KG1 (cell line): ENCODE results near the gene CCT2.
"Not testable (repeated sequence)": the region's sequence is repeated elsewhere in the genome, so short reads cannot be mapped to it uniquely, and the experiment has no call there.

ENCODE experiments used
- DNase-seq: peaks from one replicate; lab custom pipeline; 2025; lab: John Stamatoyannopoulos, UW

Gene CCT2

DNA sequence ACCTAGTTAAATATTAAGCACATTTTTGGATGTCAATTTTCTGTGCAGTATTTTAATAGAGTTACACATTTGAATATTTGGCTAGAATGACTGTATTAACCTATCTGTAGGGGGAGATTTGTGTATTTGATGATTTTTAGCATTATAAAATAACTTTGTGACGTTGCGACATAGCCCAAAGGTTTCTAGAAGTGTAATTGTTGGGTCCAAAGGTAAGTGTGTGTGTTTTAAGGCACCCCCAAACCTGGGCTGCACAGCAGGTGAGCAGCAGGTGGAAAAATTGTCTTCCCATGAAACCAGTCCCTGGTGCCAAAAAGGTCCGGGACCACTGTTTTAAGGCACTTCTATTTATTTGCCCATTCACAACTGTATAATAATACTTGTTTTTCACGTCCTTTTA, 3.3 kb downstream of the CCT2 start:
- no peak for DNase-seq

DNA sequence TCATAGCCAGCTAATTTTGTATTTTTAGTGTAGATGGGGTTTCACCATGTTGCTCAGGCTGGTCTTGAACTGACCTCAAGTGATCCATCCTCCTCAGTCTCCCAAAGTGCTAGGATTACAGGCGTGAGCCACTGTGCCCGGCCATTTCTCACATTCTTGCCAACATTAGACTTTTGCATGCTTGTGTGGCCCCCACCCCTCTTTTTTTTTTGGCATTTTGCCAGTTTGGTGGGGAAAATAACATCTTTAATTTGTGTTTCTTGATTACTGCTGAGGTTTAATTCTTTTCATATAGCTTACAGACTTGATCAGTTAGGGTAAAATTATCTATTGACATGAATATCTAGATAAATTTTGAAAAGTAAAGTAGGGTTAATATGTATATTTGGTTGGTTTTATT, 3.8 kb downstream of the CCT2 start:
- DNase-seq: no peak

DNA sequence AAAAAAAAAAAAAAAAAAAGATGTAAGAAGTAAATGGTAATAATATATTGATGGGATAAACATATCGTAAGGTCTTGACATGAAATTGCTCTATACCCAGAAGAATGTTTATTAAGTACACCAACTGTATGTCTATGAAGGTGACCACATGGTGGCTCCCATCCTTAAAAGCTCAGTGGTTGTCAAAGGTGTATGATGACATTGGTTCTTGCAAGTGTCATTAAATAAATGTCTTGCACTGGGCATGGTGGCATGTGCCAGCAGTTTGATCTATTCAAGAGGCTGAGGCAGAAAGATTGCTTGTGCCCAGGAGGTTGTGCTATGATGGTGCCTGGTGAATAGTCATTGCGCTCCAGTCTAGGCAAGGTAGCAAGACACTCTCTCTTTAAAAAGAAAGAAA, 10.4 kb downstream of the CCT2 start:
- DNase-seq: no peak

DNA sequence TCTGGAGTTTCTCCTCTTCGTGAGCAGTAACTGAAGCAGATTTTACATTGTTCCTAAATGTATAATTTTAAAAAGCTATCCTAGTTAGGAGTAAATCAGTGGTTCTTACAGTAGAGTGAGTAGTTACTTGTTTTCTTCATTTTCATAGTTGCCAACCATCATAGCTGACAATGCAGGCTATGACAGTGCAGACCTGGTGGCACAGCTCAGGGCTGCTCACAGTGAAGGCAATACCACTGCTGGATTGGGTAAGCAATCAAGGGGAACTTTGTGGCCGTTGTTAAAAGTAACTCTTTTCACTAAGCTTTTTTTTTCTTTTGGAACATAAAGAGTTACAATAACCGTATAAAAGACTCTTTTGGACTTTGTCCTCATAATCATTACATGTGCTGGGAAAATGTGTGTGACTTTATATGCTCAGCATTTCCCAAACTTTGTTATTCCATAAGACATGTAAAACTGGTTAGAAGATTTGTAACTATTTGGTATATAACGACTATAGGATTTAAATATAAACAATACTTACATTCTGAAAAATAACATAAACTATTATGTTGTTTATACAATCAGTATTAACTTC, 13.0 kb downstream of the CCT2 start:
- no peak for DNase-seq

DNA sequence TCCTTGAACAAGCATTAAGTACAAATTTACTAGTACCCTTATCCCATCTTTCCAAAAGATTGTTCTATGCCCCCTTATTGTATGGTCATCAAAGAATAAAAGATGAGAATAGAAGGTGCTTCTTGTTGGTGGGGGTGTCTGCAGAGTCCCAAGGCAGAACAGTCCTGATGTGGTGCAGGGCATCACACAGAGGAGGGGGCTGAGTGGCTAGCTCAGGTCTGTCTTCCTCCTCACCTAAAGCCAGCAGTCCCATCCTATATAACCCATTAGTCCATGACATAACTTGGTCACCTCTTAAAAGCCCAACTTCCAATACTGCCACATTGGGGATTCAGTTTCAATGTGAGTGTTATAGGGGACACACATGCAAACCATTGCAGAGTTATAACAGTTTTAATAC, 15.5 kb downstream of the CCT2 start:
- DNase-seq: no peak

DNA sequence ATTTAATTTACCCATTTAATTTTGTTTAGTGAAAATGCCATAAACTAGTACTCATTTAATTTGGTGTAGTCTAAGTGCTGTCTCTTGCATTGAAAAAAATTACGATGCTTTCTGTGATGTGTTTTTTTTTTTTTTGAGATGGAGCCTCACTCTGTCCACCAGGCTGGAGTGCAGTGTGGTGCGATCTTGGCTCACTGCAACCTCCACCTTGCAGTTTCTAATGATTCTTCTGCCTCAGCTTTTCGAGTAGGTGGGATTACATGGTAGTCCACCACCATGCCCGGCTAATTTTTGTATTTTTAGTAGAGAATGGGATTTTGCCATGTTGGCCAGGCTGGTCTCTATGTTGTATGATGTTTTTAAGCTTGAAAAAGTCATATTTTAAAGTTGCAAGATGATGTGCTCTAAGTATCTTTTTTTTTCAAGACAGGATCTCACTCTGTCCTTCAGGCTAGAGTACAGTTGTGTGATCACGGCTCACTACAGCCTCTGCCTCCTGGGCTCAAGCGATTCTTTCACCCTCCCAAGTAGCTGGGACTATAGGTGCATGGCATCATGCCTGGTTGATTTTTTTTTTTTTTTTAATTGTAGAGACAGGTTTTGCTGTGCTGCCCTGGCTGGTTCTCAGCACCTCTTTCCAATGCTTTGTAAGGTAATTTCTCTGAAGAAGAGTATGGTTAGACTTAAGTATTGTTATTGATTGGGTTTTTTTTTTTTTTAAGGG, 16.9 kb downstream of the CCT2 start:
- DNase-seq: no peak

DNA sequence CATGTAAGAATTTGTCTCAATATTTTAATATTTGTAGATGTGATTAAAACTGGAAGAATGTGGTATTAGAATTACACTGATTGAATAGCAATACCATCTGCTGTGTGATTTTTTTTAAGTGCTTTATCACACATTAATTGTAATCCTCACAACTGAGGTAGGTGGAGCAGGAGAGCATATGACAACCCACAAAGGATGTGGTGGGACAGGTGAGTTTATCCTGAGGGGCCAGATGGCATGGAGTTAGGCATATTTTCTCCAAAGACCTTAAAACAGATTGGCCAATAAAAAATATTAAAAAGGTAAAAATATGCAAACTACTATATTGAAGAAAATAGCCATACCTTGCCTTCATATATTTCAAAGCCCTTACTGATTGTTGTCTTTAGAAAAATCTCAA, 17.7 kb downstream of the CCT2 start:
- DNase-seq: no peak

DNA sequence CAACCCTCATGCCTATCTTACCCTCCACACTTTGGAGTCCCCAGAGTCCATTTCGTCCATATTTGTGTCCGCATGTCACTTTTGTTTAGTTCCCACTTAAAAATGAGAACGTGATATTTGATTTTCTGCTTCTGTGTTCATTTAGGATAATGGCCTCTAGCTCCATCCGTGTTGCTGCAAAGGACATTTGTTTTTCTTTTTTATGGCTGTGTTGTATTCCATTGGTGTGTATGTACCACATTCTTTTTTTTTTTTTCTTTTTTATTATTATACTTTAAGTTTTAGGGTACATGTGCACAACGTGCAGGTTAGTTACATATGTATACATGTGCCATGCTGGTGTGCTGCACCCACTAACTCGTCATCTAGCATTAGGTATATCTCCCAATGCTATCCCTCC, 18.3 kb downstream of the CCT2 start:
- DNase-seq: not testable (repeated sequence)

DNA sequence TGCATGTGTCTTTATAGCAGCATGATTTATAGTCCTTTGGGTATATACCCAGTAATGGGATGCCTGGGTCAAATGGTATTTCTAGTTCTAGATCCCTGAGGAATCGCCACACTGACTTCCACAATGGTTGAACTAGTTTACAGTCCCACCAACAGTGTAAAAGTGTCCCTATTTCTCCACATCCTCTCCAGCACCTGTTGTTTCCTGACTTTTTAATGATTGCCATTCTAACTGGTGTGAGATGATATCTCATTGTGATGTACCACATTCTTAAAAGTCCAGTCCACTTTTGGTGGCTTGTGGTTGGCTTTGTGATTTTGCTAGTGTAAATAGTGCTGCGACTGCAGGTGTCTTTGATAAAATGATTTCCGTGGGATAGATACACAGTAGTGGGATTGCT, 19.0 kb downstream of the CCT2 start:
- DNase-seq: not testable (repeated sequence)

DNA sequence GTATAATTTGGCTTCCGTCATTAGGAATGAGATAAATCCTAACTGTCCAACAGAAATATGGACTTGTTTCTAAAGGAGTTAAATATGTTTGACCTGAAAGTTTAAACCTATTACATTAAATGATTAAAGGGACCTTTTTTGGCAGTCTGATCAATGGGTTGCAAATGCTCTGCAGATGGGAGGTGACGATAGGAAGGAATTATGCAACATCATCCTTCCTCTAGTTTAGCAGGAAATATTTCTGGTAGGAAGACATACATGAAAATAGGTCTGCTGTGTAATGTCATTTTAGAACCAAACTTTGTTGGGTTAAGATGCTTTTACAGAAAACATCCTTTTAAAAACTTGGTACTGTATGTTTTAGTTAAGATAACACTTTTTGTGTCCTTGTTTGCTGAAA, 22.9 kb downstream of the CCT2 start:
- DNase-seq: no peak

DNA sequence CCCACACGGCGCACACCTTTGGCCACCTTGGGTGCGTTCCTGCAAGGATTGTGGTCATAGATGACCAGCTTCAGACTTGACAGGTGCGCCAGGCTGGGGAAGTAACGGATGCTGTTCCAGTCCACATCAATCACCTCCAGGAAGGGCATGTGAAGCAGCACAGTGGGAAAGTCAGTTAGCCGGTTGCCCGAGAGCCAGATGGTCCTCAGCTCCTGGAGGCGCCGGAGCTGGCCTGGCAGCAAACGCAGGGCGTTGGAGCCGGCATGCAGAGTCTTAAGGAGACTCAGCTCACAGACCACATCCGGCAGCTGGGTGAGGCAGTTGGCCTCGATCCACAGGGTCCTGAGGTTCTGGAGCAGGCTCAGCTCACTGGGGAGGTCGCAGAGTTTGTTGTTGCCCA, 24.9 kb downstream of the CCT2 start:
- no peak for DNase-seq

DNA sequence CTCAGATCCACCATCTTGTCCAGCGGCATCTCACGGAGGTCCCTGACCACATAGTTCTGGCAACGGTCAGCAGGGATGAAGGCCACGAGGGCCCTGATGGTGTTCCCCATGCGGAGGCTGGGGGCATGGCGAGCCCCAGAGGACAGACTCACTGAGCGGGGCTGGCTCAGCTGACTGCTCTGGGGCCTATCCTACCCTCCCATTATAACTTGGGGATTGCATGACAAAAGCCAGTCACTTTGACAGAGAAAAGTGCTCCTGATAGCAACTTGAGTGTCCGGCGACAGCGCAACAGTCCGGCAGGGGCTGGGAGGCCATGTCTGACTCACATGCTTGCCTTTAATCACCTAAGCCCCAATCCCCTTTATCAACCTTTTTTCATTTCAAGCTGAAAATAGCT, 25.5 kb downstream of the CCT2 start, which contains the start of gene LRRC10:
Gene LRRC10 (minus strand): TSS at position 179 of the 400 bp plus-strand sequence. CDS start 69 bp downstream, at position 110.
- no peak for DNase-seq

DNA sequence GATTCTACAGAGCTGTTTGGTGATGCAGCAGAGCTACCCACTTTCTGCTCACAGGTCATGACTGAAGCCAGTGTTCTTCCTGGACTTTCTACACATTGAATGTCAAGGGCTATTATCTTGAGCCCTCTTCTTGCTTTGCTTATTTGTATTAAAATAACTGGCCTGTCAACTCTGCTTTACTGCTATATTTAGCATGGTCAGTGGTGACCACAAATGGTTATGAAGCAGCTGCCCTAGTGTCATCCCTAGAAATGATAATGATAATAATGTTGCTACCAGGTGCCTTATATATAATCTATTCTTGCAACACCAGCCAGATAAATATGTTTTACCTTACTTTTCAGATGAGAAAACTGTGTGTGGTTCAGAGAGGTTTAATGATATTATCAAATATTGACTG, 28.1 kb downstream of the CCT2 start:
- DNase-seq: no peak

DNA sequence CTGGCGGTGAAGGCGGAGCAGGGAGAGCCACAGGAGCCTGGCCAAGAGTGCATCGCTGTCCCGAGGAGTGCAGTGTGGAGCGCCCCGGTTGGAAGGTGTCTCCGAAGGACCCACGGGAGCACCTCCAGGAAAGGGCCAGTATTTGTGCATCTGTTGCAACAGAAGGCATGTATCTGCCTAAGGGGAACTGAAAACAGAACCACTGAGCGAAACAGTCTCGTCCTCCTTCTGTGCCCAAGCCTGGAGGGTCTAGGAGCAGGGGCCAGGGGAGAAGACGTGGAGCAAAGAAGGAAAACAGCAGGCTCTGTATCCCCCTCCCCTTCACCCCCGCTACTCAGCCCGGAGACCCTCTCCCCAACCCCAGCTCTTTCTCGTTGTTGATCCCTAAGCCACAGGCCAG, 30.8 kb downstream of the CCT2 start:
- no peak for DNase-seq

DNA sequence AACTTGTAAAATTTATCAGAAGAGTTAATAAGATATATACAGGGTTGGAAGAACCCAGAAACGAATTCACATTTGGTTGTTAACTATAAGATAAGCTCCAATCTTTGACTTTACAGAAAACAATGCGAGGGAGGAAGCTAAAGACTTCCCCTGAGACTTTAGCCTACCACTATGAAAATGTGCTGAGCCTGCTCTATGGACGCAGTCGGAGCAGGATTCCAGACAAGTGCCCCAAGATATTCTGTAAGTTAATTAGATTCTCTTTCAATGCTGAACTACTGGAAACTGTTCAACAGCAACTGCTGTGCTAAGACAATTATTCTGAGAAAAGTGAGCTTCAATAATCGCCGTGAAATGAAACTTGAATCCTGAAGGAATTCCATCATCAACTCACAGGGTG, 33.8 kb downstream of the CCT2 start:
- DNase-seq: no peak

DNA sequence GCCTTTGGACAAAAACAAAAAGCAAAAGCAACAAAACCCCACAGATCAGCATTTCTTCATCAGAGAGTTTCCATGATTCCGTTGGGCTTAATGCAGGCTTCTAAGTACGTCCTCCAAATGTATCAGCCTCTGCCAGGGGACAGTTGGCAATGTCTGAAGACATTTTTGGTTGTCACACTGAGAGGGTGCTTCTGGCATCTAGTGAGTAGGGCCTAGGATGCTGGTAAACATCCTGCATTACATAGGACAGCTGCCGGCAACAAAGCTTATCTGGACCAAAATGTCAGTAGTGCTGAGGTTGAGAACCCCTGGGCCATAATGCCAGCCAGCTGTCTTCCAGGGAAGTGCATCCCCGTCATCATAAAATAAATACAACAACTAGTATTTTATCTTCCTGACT, 34.8 kb downstream of the CCT2 start:
- DNase-seq: no peak

DNA sequence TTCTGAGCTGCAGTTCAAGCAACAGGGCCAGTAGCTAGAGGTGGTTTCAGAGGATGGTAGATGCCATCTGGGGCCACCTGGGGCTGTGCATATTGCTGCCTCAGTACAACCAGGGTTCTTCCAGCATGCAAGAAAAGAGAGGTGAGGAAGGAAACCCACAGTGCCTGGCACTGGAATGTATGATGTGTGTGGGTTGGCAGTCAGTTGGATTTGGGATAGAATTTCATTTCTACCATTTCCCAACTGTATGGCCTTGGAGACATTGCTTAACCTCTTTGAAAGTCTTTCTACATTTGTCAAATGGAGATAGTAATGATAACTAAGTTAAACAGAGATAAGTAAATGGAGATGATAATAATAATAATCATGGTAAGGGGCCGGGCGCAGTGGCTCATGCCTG, 35.7 kb downstream of the CCT2 start:
- no peak for DNase-seq

DNA sequence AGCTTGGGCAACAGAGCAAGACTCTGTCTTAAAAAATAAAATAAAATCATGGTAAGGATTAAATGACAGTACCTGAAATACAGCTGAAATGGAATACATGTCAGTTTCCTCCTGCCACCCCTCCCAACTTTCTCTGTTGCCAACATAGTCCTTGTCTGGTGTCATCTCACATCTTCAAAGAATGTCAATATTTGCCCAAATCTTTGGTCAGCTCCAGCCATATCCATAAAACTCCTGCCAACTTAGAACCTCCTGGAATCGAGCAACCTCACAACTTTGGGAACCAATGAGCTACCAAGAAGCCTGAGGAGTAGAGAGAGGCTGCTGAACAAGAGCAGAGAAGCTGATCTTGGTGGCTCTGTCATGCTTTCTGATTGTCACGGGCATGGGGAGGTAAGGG, 36.3 kb downstream of the CCT2 start:
- DNase-seq: no peak

DNA sequence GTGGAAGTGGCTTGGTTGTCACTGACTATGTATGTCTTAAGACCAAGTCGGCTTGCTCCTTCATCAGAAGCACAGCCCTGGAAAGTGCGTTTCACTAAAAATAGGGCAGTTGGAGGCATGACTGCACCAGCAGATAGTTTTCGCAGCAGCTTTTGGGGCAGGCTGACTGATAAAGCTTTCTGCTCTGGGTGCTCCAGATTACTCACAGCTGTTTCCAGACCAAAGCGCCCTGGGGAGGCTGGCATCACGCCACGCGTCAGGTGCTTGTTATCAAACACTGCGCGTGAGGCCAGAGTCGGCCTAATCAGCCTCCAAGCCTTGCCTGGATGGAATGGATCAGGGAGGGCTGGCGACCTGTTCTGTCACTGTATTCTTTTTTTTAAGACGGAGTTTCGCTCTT, 38.7 kb downstream of the CCT2 start:
- DNase-seq: no peak

DNA sequence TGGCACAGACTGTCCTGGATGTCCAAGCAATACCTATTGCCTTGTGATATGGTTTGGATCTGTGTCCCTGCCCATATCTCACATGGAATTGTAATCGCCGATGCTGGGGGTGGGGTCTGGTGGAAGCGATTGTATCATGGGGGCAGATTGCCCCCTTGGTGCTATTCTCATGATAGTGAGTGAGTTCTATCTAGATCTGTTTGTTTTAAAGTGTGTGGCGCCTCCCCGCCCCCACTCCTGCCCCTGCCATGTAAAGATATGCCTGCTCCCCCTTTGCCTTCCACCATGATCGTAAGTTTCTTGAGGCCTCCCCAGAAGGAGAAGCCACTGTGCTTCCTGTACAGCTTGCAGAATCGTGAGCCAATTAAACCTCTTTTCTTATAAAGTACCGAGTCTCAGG, 42.2 kb downstream of the CCT2 start:
- no peak for DNase-seq

DNA sequence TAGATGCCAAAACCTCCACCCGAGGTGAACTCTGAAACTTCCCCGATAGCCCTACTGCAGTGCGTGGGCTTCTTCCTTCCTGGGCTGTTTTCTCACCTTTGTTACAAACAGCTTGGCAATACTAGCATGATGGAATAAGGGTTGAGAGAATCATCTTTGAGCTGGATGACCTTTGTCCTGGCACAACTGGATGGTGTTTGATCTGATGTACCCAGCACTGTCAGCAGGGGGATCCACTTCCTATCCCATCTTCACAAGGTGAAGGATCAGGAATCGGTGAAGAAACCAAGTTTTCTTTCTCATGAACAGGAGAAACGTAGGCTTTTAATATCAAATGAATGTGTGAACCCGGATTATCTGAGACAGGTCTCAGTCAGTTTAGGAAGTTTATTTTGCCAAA, 44.9 kb downstream of the CCT2 start:
- no peak for DNase-seq

DNA sequence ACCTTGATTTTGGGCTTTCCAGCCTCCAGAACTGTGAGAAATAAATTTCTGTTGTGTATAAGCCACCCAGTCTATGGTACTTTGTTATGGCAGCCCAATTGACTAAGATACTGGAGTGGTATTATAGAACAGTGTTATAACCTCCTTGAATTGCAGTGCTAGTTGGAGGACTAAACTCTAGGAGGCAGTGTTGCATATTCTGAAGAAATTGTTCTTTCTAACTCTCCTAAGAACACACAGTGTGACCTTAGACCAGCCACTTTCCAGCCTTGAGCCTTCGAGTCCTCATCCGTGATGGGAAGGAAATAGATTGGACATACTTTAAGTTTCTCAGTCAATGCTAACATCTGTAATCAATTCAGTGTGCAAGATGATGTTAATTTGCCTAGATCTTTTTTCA, 47.8 kb downstream of the CCT2 start:
- DNase-seq: no peak

DNA sequence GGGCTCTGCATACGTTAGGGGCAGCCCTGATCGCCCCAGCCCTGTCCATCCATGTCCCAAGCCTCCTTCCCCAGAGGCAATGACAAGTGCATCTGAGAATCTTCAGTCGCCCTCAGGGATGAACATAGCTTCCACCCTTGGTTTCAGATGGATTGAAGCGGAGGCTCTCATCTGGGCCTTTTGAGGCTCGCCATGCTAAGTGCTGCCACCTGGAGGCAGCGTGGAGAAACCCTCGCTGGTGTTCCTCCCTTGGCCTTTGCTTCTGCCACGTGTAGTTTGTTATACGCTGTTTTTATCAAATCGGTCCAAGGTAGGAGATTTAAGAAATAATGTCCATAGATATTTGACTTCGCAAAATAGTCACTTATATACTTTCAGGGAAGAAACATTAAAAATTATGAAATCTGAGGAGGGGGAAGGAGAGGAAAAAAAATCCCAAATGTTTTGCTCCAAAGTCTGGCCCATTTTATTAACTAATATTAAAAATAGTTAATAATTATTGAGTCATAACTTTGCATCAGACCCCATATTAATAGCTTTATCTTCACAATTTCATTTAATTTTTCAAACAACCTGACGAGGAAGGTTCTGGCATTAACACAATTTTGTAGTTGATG, 54.2 kb downstream of the CCT2 start:
- DNase-seq: peak; percentile 62

DNA sequence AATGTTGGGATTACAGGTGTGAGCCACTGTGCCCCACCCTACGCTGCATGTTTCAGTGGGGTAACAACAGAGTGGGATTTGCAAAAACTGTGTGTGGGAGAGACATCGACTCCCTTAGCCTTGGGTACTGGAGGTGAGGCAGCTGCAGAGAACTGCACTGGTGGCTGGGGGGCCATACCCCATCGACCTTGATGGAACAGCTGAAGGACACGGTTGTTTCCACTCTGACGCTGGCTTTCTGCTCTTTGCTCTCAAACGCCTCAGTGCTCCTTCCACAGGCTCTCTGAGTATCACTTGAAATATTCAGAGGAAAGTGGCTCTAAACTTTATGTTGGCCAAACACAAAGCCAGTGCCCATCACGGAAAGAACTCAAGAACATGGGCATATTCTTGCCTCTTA, 56.3 kb downstream of the CCT2 start:
- DNase-seq: no peak
